Activated T-helper 2 cell treated with anti-CD3 and anti-CD28 coated beads, Interferon-gamma antibody, Interleukin-2, Interleukin-4, amounts not matched to agents 10 μg/mL and 5 μg/mL and 100 μg/mL, durations not matched to agents 14 hours and 24 hours and 36 hours (primary cell): ENCODE data around the gene TRIO. TPM values are rescaled to one million over a fixed set of nuclear protein-coding genes. Genes with fewer than 3 reads are reported as not detected.

Source experiments
- DNase-seq: peaks from one replicate; pipeline ENCODE4 v3.0.0; 2021; ENCODE audit warnings: low spot score
- H3K27ac Mint-ChIP-seq: one replicate; pipeline ENCODE4 v1.8.0; 2021; ENCODE audit warnings: mixed read lengths
- H3K27me3 Mint-ChIP-seq: one replicate; pipeline ENCODE4 v1.8.0; 2021; ENCODE audit warnings: low read depth, mixed read lengths
- H3K36me3 Mint-ChIP-seq: one replicate; pipeline ENCODE4 v1.8.0; 2021; ENCODE audit warnings: low read depth, mixed read lengths
- H3K4me1 Mint-ChIP-seq: one replicate; pipeline ENCODE4 v1.8.0; 2021; ENCODE audit warnings: low read depth, mixed read lengths
- H3K4me3 Mint-ChIP-seq: one replicate; pipeline ENCODE4 v1.8.0; 2021; ENCODE audit warnings: low read depth, mild to moderate bottlenecking, moderate library complexity, mixed read lengths
- H3K9me3 Mint-ChIP-seq: one replicate; pipeline ENCODE4 v1.8.0; 2021; ENCODE audit warnings: mixed read lengths
- intact Hi-C: fragments of 100-400 bp; cut with micrococcal nuclease; formaldehyde crosslinking; loops from one replicate; pipeline ENCODE4 v1.15.1; 2023
- total RNA-seq: library from RNA; stranded (reverse); gene quantifications from 2 replicates; pipeline ENCODE4 v1.2.3, GENCODE V29; 2022

TRIO gene
- total RNA-seq, 1 donor from 2014 or later: 28.7 TPM

GRCh38 chr5:14110680-14111079 is 32.5 kb upstream of the TRIO start:
- intact Hi-C loops: no loop called here
- Mint-ChIP-seq H3K27ac (no peak overlapping the region), H3K27me3 (peaks cover 14% of the 10 kb centered on the region)

GRCh38 chr5:14112998-14113652 is 30.0 kb upstream of the TRIO start:
- H3K9me3 Mint-ChIP-seq: peaks cover 5% of the 10 kb centered on the region
- no peak overlapping the region for H3K27ac Mint-ChIP-seq
- no peak overlapping the region for H3K4me3 Mint-ChIP-seq
- peaks cover 11% of the 10 kb centered on the region for H3K4me1 Mint-ChIP-seq
- DNase-seq: no peak
- peaks cover 7% of the 10 kb centered on the region for H3K27me3 Mint-ChIP-seq
- no peaks in the 10 kb centered on the region for H3K36me3 Mint-ChIP-seq
- intact Hi-C loops: no loop called here

More at GRCh38 chr5:14110680-14111079, 32.5 kb upstream of the TRIO start:
- no peak for DNase-seq
- H3K36me3 Mint-ChIP-seq: no peaks in the 10 kb centered on the region
- peaks cover 5% of the 10 kb centered on the region for H3K9me3 Mint-ChIP-seq
- no peak overlapping the region for H3K4me3 Mint-ChIP-seq
- H3K4me1 Mint-ChIP-seq: peaks cover 16% of the 10 kb centered on the region

GRCh38 chr5:14114615-14115251 is 28.4 kb upstream of the TRIO start:
- intact Hi-C loops: no loop called here
- Mint-ChIP-seq H3K9me3 (no peaks in the 10 kb centered on the region), H3K27ac (no peak overlapping the region)

GRCh38 chr5:14115323-14115895 is 27.7 kb upstream of the TRIO start:
- Mint-ChIP-seq H3K4me3 (no peak overlapping the region), H3K27me3 (no peaks in the 10 kb centered on the region), H3K36me3 (no peaks in the 10 kb centered on the region), H3K9me3 (no peaks in the 10 kb centered on the region), H3K27ac (no peak overlapping the region), H3K4me1 (no peaks in the 10 kb centered on the region)
- intact Hi-C loops: no loop called here
- DNase-seq: no peak

More at GRCh38 chr5:14114615-14115251, 28.4 kb upstream of the TRIO start:
- H3K4me1 Mint-ChIP-seq: no peaks in the 10 kb centered on the region
- H3K4me3 Mint-ChIP-seq: no peak overlapping the region
- H3K36me3 Mint-ChIP-seq: no peaks in the 10 kb centered on the region
- no peaks in the 10 kb centered on the region for H3K27me3 Mint-ChIP-seq
- DNase-seq: no peak

DNA sequence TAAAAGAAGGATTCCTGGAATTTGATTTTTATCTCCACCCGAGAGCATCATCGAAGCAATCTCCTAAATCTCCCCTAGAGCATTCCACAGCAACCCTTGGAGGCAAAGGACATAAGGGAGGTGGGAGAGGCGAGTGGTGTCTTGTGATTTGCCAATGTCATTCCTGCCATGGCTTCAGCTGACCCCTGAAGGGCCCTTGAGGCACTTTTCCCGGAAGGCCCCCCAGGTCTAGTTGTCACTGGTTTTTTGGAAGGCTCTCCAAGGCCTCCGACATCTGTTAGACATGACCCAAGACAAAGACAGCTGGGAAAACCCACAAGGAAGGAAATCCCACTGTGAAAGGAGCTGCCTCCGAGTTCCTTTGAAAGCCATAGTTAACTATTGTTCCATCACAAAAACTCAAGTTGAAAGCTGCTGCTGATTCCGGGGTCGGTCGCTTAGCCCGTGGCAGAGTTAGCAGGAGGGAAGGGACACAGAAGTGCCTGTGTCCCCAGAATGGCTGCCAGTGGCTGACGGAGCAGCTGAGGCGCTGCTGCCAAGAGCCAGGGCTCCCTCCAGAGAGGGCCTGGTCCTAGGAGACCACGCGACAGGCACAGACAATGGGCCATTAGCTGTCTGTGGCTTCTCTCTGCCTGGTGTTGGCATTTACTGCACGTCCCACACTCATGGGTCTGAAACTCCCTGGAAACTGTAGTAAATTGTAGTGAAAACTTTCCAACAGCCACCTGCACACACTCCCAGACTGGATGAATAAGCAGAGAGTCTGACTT is 24.4 kb upstream of the TRIO start:
- DNase-seq: no peak
- Mint-ChIP-seq H3K4me1 (no peaks in the 10 kb centered on the region), H3K27ac (no peak overlapping the region), H3K9me3 (no peaks in the 10 kb centered on the region), H3K27me3 (no peaks in the 10 kb centered on the region), H3K36me3 (no peaks in the 10 kb centered on the region), H3K4me3 (no peak overlapping the region)
- intact Hi-C loops: no loop called here

DNA sequence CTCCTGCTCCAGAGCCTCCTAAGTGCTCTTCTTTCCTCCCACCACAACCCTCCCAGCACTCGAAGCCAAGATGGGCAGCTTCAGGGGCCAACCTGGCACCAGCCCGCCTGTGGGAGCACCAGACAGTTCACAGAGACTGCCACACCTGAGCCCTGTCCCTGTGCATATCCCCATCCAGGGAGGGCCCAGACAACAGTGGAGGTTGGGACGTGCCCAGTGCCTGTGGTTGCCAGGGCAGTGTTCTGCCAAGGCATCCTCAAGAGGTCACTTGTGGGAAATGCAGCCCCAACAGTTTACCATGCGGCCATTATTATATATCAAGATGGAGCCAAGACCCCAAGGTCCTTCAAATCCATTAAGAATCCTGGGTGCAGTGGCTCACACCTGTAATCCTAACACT is 23.0 kb upstream of the TRIO start:
- H3K4me3 Mint-ChIP-seq: no peak overlapping the region
- H3K27ac Mint-ChIP-seq: no peak overlapping the region
- intact Hi-C loops: no loop called here
- no peak for DNase-seq
- H3K36me3 Mint-ChIP-seq: no peaks in the 10 kb centered on the region
- no peaks in the 10 kb centered on the region for H3K9me3 Mint-ChIP-seq
- H3K27me3 Mint-ChIP-seq: no peaks in the 10 kb centered on the region
- no peaks in the 10 kb centered on the region for H3K4me1 Mint-ChIP-seq

- Mint-ChIP-seq H3K27me3 (no peaks in the 10 kb centered on the region), H3K9me3 (no peaks in the 10 kb centered on the region), H3K4me1 (no peaks in the 10 kb centered on the region), H3K27ac (no peak overlapping the region), H3K36me3 (no peaks in the 10 kb centered on the region), H3K4me3 (no peak overlapping the region)
- intact Hi-C loops: no loop called here
- DNase-seq: no peak
Observed at GRCh38 chr5:14121552-14121951, 21.6 kb upstream of the TRIO start.

GRCh38 chr5:14122089-14122488 is 21.1 kb upstream of the TRIO start:
- Mint-ChIP-seq H3K27me3 (no peaks in the 10 kb centered on the region), H3K27ac (no peak overlapping the region), H3K4me3 (no peak overlapping the region), H3K36me3 (no peaks in the 10 kb centered on the region), H3K9me3 (no peaks in the 10 kb centered on the region), H3K4me1 (no peaks in the 10 kb centered on the region)
- intact Hi-C loops: no loop called here
- DNase-seq: no peak

DNA sequence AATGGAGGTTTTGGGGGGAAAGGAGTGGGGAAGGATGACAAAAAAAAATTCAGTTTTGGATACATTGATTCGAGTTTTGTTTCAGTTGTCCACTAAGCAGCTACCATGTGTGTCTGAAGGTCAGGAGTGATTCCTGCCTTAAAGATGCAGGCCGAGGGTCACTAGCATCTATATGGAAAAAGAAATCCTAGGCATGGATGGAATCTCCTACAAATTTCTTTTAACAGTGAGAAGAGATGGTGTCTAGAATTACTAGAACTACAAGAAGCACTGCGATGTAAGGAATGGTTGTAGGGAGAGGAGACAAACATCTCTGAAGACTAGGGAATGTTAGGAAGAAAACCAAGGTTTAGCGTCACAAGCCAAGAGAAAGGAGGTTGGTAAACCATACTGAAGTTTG is 19.6 kb upstream of the TRIO start:
- Mint-ChIP-seq H3K4me1 (no peaks in the 10 kb centered on the region), H3K36me3 (no peaks in the 10 kb centered on the region), H3K4me3 (no peak overlapping the region), H3K27me3 (peaks cover 2% of the 10 kb centered on the region), H3K9me3 (no peaks in the 10 kb centered on the region), H3K27ac (no peak overlapping the region)
- intact Hi-C loops: no loop called here
- no peak for DNase-seq

DNA sequence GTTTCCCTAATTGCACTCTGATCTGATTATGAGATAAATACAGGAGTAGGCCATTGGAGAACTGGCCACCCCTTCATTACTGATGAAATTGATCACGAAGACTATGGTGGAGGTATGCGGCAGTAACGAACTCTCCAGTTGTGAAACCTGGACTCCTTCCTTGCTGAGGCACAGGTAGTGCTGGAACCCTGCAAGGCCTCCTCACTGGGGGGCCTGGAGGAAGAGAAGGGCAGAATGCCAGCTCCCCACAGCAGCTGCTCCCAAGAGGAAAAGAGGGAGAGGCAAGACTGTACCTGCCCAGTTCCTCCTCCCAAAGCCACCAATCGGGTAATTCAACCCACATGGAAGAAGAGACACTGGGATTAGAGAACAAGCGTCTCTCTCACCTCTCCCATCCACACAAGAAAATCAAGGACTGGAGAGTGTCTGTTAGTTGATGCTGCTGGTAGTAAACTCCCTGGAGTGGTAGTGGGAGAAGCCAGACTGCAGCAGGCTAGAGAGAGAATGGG is 19.1 kb upstream of the TRIO start:
- H3K9me3 Mint-ChIP-seq: no peaks in the 10 kb centered on the region
- H3K4me1 Mint-ChIP-seq: no peaks in the 10 kb centered on the region
- no peaks in the 10 kb centered on the region for H3K36me3 Mint-ChIP-seq
- H3K27ac Mint-ChIP-seq: no peak overlapping the region
- no peak for DNase-seq
- peaks cover 2% of the 10 kb centered on the region for H3K27me3 Mint-ChIP-seq
- no peak overlapping the region for H3K4me3 Mint-ChIP-seq
- intact Hi-C loops: no loop called here

DNA sequence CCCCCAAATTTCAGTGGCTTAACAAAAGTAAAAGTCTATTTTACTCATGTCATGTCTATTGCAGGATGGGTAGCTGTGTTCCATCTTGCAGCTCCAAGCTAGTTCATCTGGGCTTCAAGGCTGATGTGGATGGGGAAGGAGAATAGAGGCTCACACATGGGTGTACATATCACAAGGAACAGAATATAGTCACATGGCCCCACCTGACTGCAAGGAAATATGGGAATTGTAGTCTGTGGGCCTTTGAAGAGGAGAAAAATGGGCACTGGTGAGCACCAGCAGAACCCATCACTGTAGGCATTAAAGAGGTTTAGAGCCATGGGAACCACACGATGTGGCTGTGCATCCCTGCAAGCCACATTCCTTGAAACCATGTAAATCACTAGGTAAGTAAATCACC is 17.9 kb upstream of the TRIO start:
- no peak overlapping the region for H3K4me3 Mint-ChIP-seq
- no peaks in the 10 kb centered on the region for H3K4me1 Mint-ChIP-seq
- DNase-seq: no peak
- H3K27ac Mint-ChIP-seq: no peak overlapping the region
- H3K27me3 Mint-ChIP-seq: peaks cover 2% of the 10 kb centered on the region
- H3K36me3 Mint-ChIP-seq: no peaks in the 10 kb centered on the region
- intact Hi-C loops: no loop called here
- H3K9me3 Mint-ChIP-seq: no peaks in the 10 kb centered on the region

GRCh38 chr5:14127587-14127986 is 15.6 kb upstream of the TRIO start:
- H3K4me3 Mint-ChIP-seq: no peak overlapping the region
- peaks cover 2% of the 10 kb centered on the region for H3K27me3 Mint-ChIP-seq
- H3K9me3 Mint-ChIP-seq: no peaks in the 10 kb centered on the region
- no peak overlapping the region for H3K27ac Mint-ChIP-seq
- intact Hi-C loops: no loop called here
- no peak for DNase-seq
- H3K36me3 Mint-ChIP-seq: no peaks in the 10 kb centered on the region
- H3K4me1 Mint-ChIP-seq: no peaks in the 10 kb centered on the region

DNA sequence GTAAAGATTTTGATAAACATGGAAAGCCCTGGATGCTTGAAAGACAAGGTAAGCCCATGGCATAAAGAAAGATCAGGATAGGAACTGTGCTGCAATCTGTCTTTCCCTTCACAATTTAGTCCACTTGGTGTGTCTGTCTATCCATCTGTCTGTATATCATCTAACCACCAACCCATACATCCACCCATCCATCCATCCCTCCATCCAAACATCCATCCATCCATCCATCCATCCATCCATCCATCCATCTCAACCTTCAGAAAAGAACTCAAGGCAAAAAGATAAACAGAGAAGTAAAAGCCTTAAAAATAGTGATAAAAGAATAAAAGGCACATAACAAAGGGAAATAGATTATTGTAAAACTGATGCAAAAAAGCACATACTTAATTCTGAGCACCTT is 15.1 kb upstream of the TRIO start:
- no peak for DNase-seq
- Mint-ChIP-seq H3K27ac (no peak overlapping the region), H3K9me3 (no peaks in the 10 kb centered on the region)

More for the DNA sequence above, 15.1 kb upstream of the TRIO start:
- peaks cover 2% of the 10 kb centered on the region for H3K27me3 Mint-ChIP-seq
- H3K4me1 Mint-ChIP-seq: no peaks in the 10 kb centered on the region
- intact Hi-C loops: no loop called here
- H3K4me3 Mint-ChIP-seq: no peak overlapping the region
- H3K36me3 Mint-ChIP-seq: no peaks in the 10 kb centered on the region
